HG03064 (cell line): Measurements from ENCODE around the gene TUBB8.
"Not testable (repeated sequence)": the region's sequence is repeated elsewhere in the genome, so short reads cannot be mapped to it uniquely, and the experiment has no call there.

Experiments
- ATAC-seq: cut with Tn5 transposase; IDR thresholded peaks from one replicate; pipeline ENCODE4 v1.9.1; 2021; ENCODE audit warnings: low read depth; ENCODE audit not compliant: unreplicated experiment

The TUBB8 gene

DNA sequence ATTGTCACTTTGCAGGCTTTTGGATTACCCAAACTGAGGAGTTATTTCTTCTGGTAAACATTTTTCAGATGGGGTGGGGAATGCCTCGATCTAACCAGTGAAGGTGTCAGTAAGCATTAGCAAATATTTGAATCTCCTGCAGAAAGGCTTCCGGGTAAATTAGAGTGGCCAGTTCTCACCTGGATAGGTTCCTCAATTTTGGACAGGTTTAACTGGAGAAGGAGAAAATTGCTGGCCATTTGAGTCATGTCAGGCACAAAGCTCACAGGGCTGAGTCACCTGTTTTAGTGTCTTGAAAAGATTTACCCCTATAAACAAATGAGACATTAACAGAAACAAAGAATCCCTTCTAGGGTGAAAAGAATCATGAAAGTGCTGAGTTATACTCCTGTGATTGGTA is 830 bp upstream of the TUBB8 start:
- ATAC-seq, result not testable (repeated sequence)

DNA sequence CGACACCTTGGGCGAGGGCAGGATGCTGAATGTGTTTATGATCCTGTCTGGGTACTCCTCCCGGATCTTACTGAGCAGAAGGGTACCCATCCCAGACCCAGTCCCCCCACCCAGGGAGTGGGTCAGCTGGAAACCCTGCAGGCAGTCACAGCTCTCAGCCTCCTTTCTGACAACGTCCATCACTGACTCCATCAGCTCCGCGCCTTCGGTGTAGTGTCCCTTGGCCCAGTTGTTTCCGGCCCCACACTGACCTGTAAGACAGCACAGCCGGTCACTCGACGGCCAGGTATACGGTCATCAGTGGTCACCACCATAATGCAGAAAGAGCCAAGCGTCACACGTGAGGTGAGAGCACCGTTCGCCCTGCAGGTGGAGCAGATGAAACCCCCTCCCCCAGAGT is 1.2 kb downstream of the TUBB8 start:
- ATAC-seq, result not testable (repeated sequence)

- ATAC-seq, result not testable (repeated sequence)
Measured at GRCh38 chr10:13315-13635, 35.8 kb downstream of the TUBB8 start.

- not testable (repeated sequence) for ATAC-seq
Measured at GRCh38 chr10:12444-13314, 36.4 kb downstream of the TUBB8 start.

- ATAC-seq, result not testable (repeated sequence)
Measured at GRCh38 chr10:11260-11659, 37.8 kb downstream of the TUBB8 start.

DNA sequence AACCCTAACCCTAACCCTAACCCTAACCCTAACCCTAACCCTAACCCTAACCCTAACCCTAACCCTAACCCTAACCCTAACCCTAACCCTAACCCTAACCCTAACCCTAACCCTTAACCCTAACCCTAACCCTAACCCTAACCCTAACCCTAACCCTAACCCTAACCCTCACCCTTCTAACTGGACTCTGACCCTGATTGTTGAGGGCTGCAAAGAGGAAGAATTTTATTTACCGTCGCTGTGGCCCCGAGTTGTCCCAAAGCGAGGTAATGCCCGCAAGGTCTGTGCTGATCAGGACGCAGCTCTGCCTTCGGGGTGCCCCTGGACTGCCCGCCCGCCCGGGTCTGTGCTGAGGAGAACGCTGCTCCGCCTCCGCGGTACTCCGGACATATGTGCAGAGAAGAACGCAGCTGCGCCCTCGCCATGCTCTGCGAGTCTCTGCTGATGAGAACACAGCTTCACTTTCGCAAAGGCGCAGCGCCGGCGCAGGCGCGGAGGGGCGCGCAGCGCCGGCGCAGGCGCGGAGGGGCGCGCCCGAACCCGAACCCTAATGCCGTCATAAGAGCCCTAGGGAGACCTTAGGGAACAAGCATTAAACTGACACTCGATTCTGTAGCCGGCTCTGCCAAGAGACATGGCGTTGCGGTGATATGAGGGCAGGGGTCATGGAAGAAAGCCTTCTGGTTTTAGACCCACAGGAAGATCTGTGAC is 38.7 kb downstream of the TUBB8 start:
- ATAC-seq, result not testable (repeated sequence)
